ENCODE data around the gene RAC3. TPM values are rescaled to one million over a fixed set of nuclear protein-coding genes. Genes with fewer than 3 reads are reported as not detected.

RAC3 gene
- total RNA-seq, 4 donors from 2014 or later, result 13.7 to 34.1 (median 14.8) TPM

DNA sequence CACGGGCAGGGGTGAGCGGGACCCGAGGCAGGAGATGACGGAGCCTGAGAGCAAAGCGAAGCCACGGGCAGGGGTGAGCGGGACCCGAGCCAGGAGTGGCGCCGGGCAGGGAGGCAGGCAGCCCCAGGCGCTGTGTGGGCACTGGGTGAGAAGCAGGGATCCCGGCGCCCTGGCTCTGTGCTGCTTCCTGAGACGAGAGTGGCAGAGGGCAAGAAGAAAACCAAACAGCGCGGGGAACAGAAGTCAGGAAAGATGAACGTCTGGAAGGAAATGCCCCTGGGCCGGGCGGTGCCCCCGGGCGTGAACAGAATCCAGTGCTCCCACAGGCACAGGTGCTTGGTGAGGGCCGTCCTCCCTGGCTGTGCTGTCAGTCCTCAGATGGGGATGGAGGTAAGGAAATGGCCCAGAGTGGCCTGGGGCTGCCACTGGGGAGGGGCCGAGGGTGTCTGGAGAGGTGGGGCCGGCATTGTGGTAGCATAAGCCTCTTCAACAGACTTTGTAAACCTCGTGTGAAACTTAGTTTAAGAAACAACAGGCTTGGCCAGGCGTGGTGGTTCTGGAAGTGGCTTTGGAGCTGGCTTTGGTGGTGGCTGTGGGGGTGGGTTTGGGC, 44.2 kb upstream of the RAC3 start:
- DNase-seq (ENCODE audit: low spot score in 2 of 2), result no peak
- Histone ChIP-seq H3K27me3 (no peaks in the 10 kb centered on the region), H3K9me3 (no peaks in the 10 kb centered on the region), H3K4me3 (no peak overlapping the region), H3K4me1 (peaks cover 16% of the 10 kb centered on the region), H3K36me3 (peaks cover 49% of the 10 kb centered on the region), H3K27ac (no peak overlapping the region)
- TF ChIP-seq POLR2A (IDR thresholded peaks at IDR 0.05), result no peak
- no peak for TF ChIP-seq POLR2AphosphoS5 (IDR thresholded peaks at IDR 0.05)
- no peak for TF ChIP-seq EP300 (IDR thresholded peaks at IDR 0.05)
- TF ChIP-seq, protein P1, sequence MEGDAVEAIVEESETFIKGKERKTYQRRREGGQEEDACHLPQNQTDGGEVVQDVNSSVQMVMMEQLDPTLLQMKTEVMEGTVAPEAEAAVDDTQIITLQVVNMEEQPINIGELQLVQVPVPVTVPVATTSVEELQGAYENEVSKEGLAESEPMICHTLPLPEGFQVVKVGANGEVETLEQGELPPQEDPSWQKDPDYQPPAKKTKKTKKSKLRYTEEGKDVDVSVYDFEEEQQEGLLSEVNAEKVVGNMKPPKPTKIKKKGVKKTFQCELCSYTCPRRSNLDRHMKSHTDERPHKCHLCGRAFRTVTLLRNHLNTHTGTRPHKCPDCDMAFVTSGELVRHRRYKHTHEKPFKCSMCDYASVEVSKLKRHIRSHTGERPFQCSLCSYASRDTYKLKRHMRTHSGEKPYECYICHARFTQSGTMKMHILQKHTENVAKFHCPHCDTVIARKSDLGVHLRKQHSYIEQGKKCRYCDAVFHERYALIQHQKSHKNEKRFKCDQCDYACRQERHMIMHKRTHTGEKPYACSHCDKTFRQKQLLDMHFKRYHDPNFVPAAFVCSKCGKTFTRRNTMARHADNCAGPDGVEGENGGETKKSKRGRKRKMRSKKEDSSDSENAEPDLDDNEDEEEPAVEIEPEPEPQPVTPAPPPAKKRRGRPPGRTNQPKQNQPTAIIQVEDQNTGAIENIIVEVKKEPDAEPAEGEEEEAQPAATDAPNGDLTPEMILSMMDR (IDR thresholded peaks at IDR 0.05), result no peak
- WGBS, result 77% methylated on average over 26 of the region's 26 CpGs

DNA sequence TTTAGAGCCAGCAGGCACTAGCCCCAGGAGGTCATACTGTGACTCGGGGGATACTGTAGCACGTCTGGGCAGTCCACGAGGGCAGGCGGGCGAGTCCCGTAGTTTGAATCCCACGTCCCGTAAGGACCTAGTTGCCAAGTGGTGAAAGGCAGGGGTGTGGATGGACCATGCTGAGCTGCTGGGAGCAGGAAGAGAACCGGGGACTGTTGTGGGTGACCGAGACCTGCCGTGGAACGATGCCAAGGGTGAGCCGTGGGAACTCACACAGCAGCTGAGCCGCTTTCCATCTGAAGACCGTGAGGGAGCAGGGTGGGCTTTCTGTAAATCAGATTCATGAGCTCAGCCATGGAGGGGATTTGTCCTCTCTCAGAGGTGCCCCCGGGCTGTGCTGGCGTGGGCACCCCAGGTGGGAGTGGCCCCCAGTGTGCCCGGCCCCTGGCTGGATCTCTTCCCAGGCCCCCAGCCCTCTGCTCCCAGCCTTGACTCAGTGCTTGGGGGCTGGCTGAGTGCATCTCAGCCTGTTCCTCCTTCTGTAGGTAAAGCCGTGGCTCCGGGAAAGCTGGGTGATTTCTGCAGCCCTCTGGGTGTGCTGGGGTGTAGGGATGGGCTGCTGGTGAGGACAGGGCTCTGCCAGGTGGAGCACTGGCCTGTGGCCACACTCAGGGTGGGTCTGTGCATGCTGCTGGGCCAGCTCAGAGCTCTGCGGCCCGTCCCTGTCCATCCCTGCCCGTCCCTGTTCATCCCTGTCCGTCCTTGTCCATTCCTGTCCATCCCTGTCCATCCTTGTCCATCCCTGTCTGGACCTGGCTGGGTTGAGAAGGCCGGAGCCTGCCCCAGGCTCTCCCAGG, 40.4 kb upstream of the RAC3 start:
- TF ChIP-seq POLR2A (IDR thresholded peaks at IDR 0.05) (no peak), EP300 (IDR thresholded peaks at IDR 0.05) (no peak), POLR2AphosphoS5 (IDR thresholded peaks at IDR 0.05) (no peak)
- TF ChIP-seq, protein P1 (IDR thresholded peaks at IDR 0.05), result no peak
- WGBS, result 83% methylated on average over 24 of the region's 25 CpGs
- Histone ChIP-seq H3K27ac (no peak overlapping the region), H3K27me3 (no peaks in the 10 kb centered on the region), H3K36me3 (peaks cover 20% of the 10 kb centered on the region), H3K4me1 (peaks cover 24% of the 10 kb centered on the region), H3K4me3 (peak overlapping the region; percentile 7), H3K9me3 (no peaks in the 10 kb centered on the region)
- DNase-seq (ENCODE audit: low spot score in 2 of 2), result no peak

DNA sequence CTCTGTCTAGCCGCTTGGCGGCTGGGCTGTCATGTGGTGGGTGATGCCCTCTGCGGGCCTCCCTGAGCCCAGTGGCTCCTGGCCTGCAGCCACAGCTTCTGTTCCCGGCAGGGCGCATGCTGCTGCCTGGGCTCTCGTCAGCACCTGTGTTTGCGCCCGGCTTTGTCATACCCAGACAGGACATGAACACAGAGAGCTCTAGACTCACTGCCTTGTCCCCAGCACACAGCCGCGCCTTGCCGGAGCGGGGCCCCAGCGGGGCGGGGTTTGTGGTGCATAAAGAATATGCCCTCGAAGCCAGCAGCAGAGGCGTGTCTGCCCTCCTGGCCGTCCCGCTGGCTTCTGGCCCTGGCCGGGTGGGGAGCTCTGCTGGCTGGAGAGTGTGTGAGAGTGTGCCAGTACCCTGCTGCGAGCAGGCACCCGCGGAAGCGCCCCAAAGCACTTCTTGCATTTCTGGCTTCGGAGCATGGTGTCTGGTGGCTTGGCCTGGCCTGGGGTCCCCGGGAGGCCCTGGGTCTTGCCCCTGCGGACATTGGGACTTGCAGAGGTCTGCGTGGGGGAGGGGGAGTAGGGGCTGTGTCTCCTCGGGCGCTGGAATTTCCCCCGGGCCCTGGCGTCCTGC, 39.7 kb upstream of the RAC3 start:
- peaks cover 24% of the 10 kb centered on the region for H3K4me1 ChIP-seq
- peaks cover 20% of the 10 kb centered on the region for H3K36me3 ChIP-seq
- no peaks in the 10 kb centered on the region for H3K9me3 ChIP-seq
- 22% methylated on average over 14 of the region's 31 CpGs for WGBS
- H3K27ac ChIP-seq, result peak overlapping the region; percentile 26
- H3K27me3 ChIP-seq, result no peaks in the 10 kb centered on the region
- peak overlapping the region; percentile 7 for H3K4me3 ChIP-seq
- TF ChIP-seq, protein P1 (IDR thresholded peaks at IDR 0.05), result no peak
- no peak for TF ChIP-seq EP300 (IDR thresholded peaks at IDR 0.05)
- peak in 1 of 3 donors; percentile 15 for TF ChIP-seq POLR2AphosphoS5 (IDR thresholded peaks at IDR 0.05)
- TF ChIP-seq POLR2A (IDR thresholded peaks at IDR 0.05), result no peak
- DNase-seq (ENCODE audit: low spot score in 2 of 2), result peak in 1 of 2 donors; percentile 85

DNA sequence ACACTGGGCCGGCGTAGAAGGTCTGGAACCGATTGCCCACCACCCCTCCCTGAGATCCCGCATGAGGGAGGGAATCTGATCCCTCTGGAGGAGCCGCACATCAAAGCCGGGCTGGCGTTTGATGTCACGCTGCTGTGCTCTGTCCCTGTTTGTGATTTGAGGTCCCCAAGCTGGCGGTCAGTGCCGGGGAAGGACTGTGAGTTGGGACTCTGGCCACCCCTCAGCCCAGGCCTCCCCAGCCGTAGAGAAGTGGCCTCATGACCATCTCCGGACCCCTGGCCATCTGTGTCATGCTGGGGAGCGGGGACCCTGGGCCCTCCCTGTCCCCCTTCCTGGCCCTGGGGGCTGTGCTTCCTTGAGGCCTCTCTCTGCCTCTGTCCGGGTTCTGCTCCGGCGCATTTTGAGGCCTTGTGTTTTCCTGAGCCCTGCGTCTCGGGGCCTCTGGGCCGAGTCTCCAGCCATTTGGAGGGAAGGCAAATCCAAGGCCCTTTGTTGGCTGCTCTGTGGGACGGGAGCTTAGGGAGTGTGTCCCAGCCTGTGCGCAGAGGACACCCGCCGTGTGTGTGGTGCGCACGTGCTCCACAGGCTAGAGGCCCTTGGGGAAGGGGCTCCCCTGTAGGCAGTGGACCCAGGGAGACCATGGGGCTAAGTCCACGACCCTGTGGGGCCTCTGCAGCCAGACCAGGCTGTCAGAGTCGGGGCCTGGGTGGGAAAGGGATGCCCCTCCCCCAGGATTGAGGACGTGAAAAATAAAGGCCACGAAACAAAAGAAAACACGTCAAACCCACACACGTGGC, 39.0 kb upstream of the RAC3 start:
- 81% methylated on average over 24 of the region's 31 CpGs for WGBS
- Histone ChIP-seq H3K27me3 (no peaks in the 10 kb centered on the region), H3K27ac (peak overlapping the region; percentile 26), H3K9me3 (no peaks in the 10 kb centered on the region), H3K4me1 (peaks cover 24% of the 10 kb centered on the region), H3K4me3 (peak overlapping the region; percentile 7), H3K36me3 (peaks cover 15% of the 10 kb centered on the region)
- no peak for DNase-seq (ENCODE audit: low spot score in 2 of 2)
- TF ChIP-seq EP300 (IDR thresholded peaks at IDR 0.05) (no peak), POLR2A (IDR thresholded peaks at IDR 0.05) (no peak), POLR2AphosphoS5 (IDR thresholded peaks at IDR 0.05) (no peak)
- TF ChIP-seq, protein P1 (IDR thresholded peaks at IDR 0.05), result no peak
